Measurements from ENCODE around the gene HOXC13. TPM values are rescaled to one million over a fixed set of nuclear protein-coding genes. Genes with fewer than 3 reads are reported as not detected.

Gene HOXC13
- total and polyA plus RNA-seq, 2 of the 13 experiments (the other 11 are each of a cell fraction or from before 2014, with no cell fraction given) = 0.07 TPM; not detected in 1

DNA sequence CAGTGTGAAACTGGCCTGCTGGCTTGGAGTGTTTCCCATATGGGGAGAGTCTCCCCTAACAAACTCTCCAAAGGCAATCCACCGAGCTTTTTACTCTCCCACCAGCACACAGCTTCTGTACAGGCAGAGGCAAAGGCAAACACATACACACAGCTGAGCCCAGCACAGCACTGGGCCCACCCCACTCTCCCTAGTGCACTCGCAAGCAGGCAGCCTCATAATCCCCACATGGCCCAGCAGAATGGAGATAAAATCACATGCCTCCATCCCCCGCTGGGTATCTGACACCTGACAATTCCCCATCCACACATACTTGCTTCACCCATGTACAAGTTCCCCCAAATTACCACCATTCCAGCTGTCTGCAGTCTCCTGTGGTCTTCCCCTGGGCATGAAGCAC is 19.5 kb downstream of the HOXC13 start:
- Histone ChIP-seq H3K27ac (ENCODE audit: extremely low read length, insufficient read depth, low read length) (no peak overlapping the region), H3K9ac (ENCODE audit: insufficient read depth, low read depth, low read length) (no peak overlapping the region), H3K9me3 (ENCODE audit: low read length) (no peaks in the 10 kb centered on the region), H2AFZ (ENCODE audit: low read length) (no peak overlapping the region), H3K27me3 (ENCODE audit: control insufficient read depth in 1 of 2, insufficient read depth in 2 of 2, low read length in 2 of 2) (peaks cover 22 to 94% of the 10 kb centered on the region in 2 experiments), H4K20me1 (ENCODE audit: insufficient read depth, low read length) (no peaks in the 10 kb centered on the region), H3K4me1 (ENCODE audit: insufficient read depth, low read length) (peaks cover 5% of the 10 kb centered on the region; the same call in 1 of the 2 replicates), H3K4me2 (ENCODE audit: low read depth, low read length) (no peak overlapping the region), H3K79me2 (ENCODE audit: insufficient read depth, low read length) (no peaks in the 10 kb centered on the region), H3K36me3 (replicated peaks in 1 of 2; ENCODE audit: control insufficient read depth in 1 of 2, insufficient read depth in 2 of 2, low read length in 2 of 2) (no peaks in the 10 kb centered on the region), H3K4me3 (replicated peaks in 1 of 3; ENCODE audit: insufficient read depth in 1 of 3, low read depth in 2 of 3, low read length in 3 of 3) (no peak overlapping the region)
- POLR2A ChIA-PET = no interaction called here
- no peak for ATAC-seq
- FAIRE-seq = no peak
- in situ Hi-C loops (cut with HindIII; ENCODE audit: extremely low pct_ligation_motif_present, low pct_unique_long_range_greater_than_20kb) (no loop called here), intact Hi-C loops (cut with micrococcal nuclease; ENCODE audit: unreplicated experiment) (no loop called here)
- 0% methylated on average over 3 of the region's 3 CpGs for WGBS (ENCODE audit: low lambda C conversion rate)
- CTCF ChIA-PET (ENCODE audit: low intra/inter-chr PET ratio, low total read pairs) = no interaction called here
- DNase-seq (ENCODE audit: low spot score) = no peak
- TF ChIP-seq, protein P1, sequence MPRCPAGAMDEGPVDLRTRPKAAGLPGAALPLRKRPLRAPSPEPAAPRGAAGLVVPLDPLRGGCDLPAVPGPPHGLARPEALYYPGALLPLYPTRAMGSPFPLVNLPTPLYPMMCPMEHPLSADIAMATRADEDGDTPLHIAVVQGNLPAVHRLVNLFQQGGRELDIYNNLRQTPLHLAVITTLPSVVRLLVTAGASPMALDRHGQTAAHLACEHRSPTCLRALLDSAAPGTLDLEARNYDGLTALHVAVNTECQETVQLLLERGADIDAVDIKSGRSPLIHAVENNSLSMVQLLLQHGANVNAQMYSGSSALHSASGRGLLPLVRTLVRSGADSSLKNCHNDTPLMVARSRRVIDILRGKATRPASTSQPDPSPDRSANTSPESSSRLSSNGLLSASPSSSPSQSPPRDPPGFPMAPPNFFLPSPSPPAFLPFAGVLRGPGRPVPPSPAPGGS (CRISPR knock-in tag; IDR thresholded peaks at IDR 0.05) = no peak
- TF ChIP-seq TRIM24 (CRISPR knock-in tag; IDR thresholded peaks at IDR 0.05) (no peak), FOXO1 (CRISPR knock-in tag; IDR thresholded peaks at IDR 0.05) (no peak), RFX1 (IDR thresholded peaks at IDR 0.05) (no peak), ZNF839 (CRISPR knock-in tag; IDR thresholded peaks at IDR 0.05; ENCODE audit: borderline replicate concordance) (no peak), ZNF225 (CRISPR knock-in tag; IDR thresholded peaks at IDR 0.05) (no peak), ZNF670 (CRISPR knock-in tag; IDR thresholded peaks at IDR 0.05; ENCODE audit: borderline replicate concordance) (no peak), HMG20B (CRISPR knock-in tag; conservative IDR thresholded peaks at IDR 0.05) (no peak), SMAD1 (CRISPR knock-in tag; IDR thresholded peaks at IDR 0.05; ENCODE audit: borderline replicate concordance, low read depth) (no peak), SRY (CRISPR knock-in tag; IDR thresholded peaks at IDR 0.05) (no peak)
- TF ChIP-seq, protein P2, sequence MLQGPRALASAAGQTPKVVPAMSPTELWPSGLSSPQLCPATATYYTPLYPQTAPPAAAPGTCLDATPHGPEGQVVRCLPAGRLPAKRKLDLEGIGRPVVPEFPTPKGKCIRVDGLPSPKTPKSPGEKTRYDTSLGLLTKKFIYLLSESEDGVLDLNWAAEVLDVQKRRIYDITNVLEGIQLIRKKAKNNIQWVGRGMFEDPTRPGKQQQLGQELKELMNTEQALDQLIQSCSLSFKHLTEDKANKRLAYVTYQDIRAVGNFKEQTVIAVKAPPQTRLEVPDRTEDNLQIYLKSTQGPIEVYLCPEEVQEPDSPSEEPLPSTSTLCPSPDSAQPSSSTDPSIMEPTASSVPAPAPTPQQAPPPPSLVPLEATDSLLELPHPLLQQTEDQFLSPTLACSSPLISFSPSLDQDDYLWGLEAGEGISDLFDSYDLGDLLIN (CRISPR knock-in tag; IDR thresholded peaks at IDR 0.05; ENCODE audit: borderline replicate concordance) = no peak
- TF ChIP-seq, protein P3, sequence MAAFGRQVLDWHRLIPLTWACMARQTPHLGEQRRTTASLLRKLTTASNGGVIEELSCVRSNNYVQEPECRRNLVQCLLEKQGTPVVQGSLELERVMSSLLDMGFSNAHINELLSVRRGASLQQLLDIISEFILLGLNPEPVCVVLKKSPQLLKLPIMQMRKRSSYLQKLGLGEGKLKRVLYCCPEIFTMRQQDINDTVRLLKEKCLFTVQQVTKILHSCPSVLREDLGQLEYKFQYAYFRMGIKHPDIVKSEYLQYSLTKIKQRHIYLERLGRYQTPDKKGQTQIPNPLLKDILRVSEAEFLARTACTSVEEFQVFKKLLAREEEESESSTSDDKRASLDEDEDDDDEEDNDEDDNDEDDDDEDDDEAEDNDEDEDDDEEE (CRISPR knock-in tag; IDR thresholded peaks at IDR 0.05) = no peak
- no TSS peak for BruUV-seq (replicated peaks)

Data from HepG2 (cell line).